ENCODE results near the gene ABR.
A peak's percentile ranks its signal among the peaks of the same experiment; 100 is the strongest.

ABR gene

GRCh38 chr17:1179112-1179817 is 516 bp downstream of the ABR start:
- Mint-ChIP-seq H3K27me3 (no peaks in the 10 kb centered on the region), H3K4me1 (peaks cover 4% of the 10 kb centered on the region), H3K4me3 (peak overlapping the region; percentile 77), H3K27ac (ENCODE audit: low read depth) (no peak overlapping the region), H3K9me3 (no peaks in the 10 kb centered on the region), H3K36me3 (ENCODE audit: insufficient read depth) (peaks cover 4% of the 10 kb centered on the region)
- ATAC-seq (replicated peaks; ENCODE audit: extremely low read depth, poor library complexity, severe bottlenecking) (peak; percentile 26), DNase-seq (ENCODE audit: low spot score in 2 of 2) (no peak)

GRCh38 chr17:1177016-1177700 is 2.6 kb downstream of the ABR start:
- Mint-ChIP-seq H3K36me3 (ENCODE audit: insufficient read depth) (peaks cover 4% of the 10 kb centered on the region), H3K9me3 (no peaks in the 10 kb centered on the region), H3K4me1 (peaks cover 14% of the 10 kb centered on the region), H3K4me3 (peak overlapping the region; percentile 77), H3K27ac (ENCODE audit: low read depth) (peak overlapping the region; percentile 41), H3K27me3 (no peaks in the 10 kb centered on the region)
- DNase-seq (ENCODE audit: low spot score in 2 of 2): no peak
- no peak for ATAC-seq (replicated peaks; ENCODE audit: extremely low read depth, poor library complexity, severe bottlenecking)

GRCh38 chr17:1174263-1174880 is 5.4 kb downstream of the ABR start:
- peak overlapping the region; percentile 67 for H3K27ac Mint-ChIP-seq (ENCODE audit: low read depth)
- ATAC-seq (replicated peaks; ENCODE audit: extremely low read depth, poor library complexity, severe bottlenecking): no peak
- no peaks in the 10 kb centered on the region for H3K9me3 Mint-ChIP-seq
- DNase-seq (ENCODE audit: low spot score in 2 of 2): no peak
- no peaks in the 10 kb centered on the region for H3K27me3 Mint-ChIP-seq
- H3K4me3 Mint-ChIP-seq: no peak overlapping the region
- peaks cover 5% of the 10 kb centered on the region for H3K36me3 Mint-ChIP-seq (ENCODE audit: insufficient read depth)
- peaks cover 14% of the 10 kb centered on the region for H3K4me1 Mint-ChIP-seq

- Mint-ChIP-seq H3K9me3 (no peaks in the 10 kb centered on the region), H3K4me1 (peaks cover 14% of the 10 kb centered on the region), H3K4me3 (no peak overlapping the region), H3K36me3 (ENCODE audit: insufficient read depth) (peaks cover 3% of the 10 kb centered on the region), H3K27me3 (no peaks in the 10 kb centered on the region), H3K27ac (ENCODE audit: low read depth) (peak overlapping the region; percentile 67)
- no peak for ATAC-seq (replicated peaks; ENCODE audit: extremely low read depth, poor library complexity, severe bottlenecking)
- no peak for DNase-seq (ENCODE audit: low spot score in 2 of 2)
Measured at GRCh38 chr17:1173432-1174262, 6.1 kb downstream of the ABR start.

- Mint-ChIP-seq H3K4me3 (no peak overlapping the region), H3K27ac (ENCODE audit: low read depth) (no peak overlapping the region)
- no peak for ATAC-seq (replicated peaks; ENCODE audit: extremely low read depth, poor library complexity, severe bottlenecking)
Measured at GRCh38 chr17:1171953-1172352, 7.8 kb downstream of the ABR start.

GRCh38 chr17:1170739-1171138 is 9.0 kb downstream of the ABR start:
- peaks cover 1% of the 10 kb centered on the region for H3K36me3 Mint-ChIP-seq (ENCODE audit: insufficient read depth)
- no peak for ATAC-seq (replicated peaks; ENCODE audit: extremely low read depth, poor library complexity, severe bottlenecking)
- no peak for DNase-seq (ENCODE audit: low spot score in 2 of 2)
- no peak overlapping the region for H3K4me3 Mint-ChIP-seq
- H3K27me3 Mint-ChIP-seq: no peaks in the 10 kb centered on the region
- H3K9me3 Mint-ChIP-seq: no peaks in the 10 kb centered on the region
- H3K4me1 Mint-ChIP-seq: peaks cover 11% of the 10 kb centered on the region
- H3K27ac Mint-ChIP-seq (ENCODE audit: low read depth): no peak overlapping the region

More at GRCh38 chr17:1171953-1172352, 7.8 kb downstream of the ABR start:
- Mint-ChIP-seq H3K36me3 (ENCODE audit: insufficient read depth) (peaks cover 1% of the 10 kb centered on the region), H3K4me1 (peaks cover 11% of the 10 kb centered on the region), H3K9me3 (no peaks in the 10 kb centered on the region), H3K27me3 (no peaks in the 10 kb centered on the region)
- DNase-seq (ENCODE audit: low spot score in 2 of 2): no peak

GRCh38 chr17:1169929-1170312 is 9.9 kb downstream of the ABR start:
- H3K27me3 Mint-ChIP-seq: no peaks in the 10 kb centered on the region
- ATAC-seq (replicated peaks; ENCODE audit: extremely low read depth, poor library complexity, severe bottlenecking) (no peak), DNase-seq (ENCODE audit: low spot score in 2 of 2) (no peak)
- H3K9me3 Mint-ChIP-seq: no peaks in the 10 kb centered on the region
- peaks cover 11% of the 10 kb centered on the region for H3K4me1 Mint-ChIP-seq
- H3K27ac Mint-ChIP-seq (ENCODE audit: low read depth): no peak overlapping the region
- peaks cover 1% of the 10 kb centered on the region for H3K36me3 Mint-ChIP-seq (ENCODE audit: insufficient read depth)
- H3K4me3 Mint-ChIP-seq: no peak overlapping the region

GRCh38 chr17:1169221-1169928 is 10.4 kb downstream of the ABR start:
- Mint-ChIP-seq H3K4me3 (no peak overlapping the region), H3K27me3 (no peaks in the 10 kb centered on the region), H3K9me3 (no peaks in the 10 kb centered on the region), H3K27ac (ENCODE audit: low read depth) (no peak overlapping the region), H3K4me1 (peaks cover 11% of the 10 kb centered on the region), H3K36me3 (ENCODE audit: insufficient read depth) (peaks cover 1% of the 10 kb centered on the region)
- ATAC-seq (replicated peaks; ENCODE audit: extremely low read depth, poor library complexity, severe bottlenecking) (no peak), DNase-seq (ENCODE audit: low spot score in 2 of 2) (no peak)

- Mint-ChIP-seq H3K9me3 (no peaks in the 10 kb centered on the region), H3K4me3 (no peak overlapping the region), H3K27me3 (no peaks in the 10 kb centered on the region), H3K27ac (ENCODE audit: low read depth) (no peak overlapping the region), H3K36me3 (ENCODE audit: insufficient read depth) (peaks cover 1% of the 10 kb centered on the region), H3K4me1 (peaks cover 5% of the 10 kb centered on the region)
- ATAC-seq (replicated peaks; ENCODE audit: extremely low read depth, poor library complexity, severe bottlenecking): no peak
- DNase-seq (ENCODE audit: low spot score in 2 of 2): no peak
Measured at GRCh38 chr17:1168533-1169220, 11.1 kb downstream of the ABR start.

GRCh38 chr17:1166276-1166675 is 13.5 kb downstream of the ABR start:
- H3K27ac Mint-ChIP-seq (ENCODE audit: low read depth): no peak overlapping the region
- ATAC-seq (replicated peaks; ENCODE audit: extremely low read depth, poor library complexity, severe bottlenecking) (no peak), DNase-seq (ENCODE audit: low spot score in 2 of 2) (no peak)
- H3K27me3 Mint-ChIP-seq: no peaks in the 10 kb centered on the region
- no peak overlapping the region for H3K4me3 Mint-ChIP-seq
- peaks cover 1% of the 10 kb centered on the region for H3K36me3 Mint-ChIP-seq (ENCODE audit: insufficient read depth)
- no peaks in the 10 kb centered on the region for H3K9me3 Mint-ChIP-seq
- H3K4me1 Mint-ChIP-seq: no peaks in the 10 kb centered on the region

- H3K36me3 Mint-ChIP-seq (ENCODE audit: insufficient read depth): peaks cover 1% of the 10 kb centered on the region
- no peaks in the 10 kb centered on the region for H3K9me3 Mint-ChIP-seq
- no peaks in the 10 kb centered on the region for H3K4me1 Mint-ChIP-seq
- no peaks in the 10 kb centered on the region for H3K27me3 Mint-ChIP-seq
- ATAC-seq (replicated peaks; ENCODE audit: extremely low read depth, poor library complexity, severe bottlenecking) (no peak), DNase-seq (ENCODE audit: low spot score in 2 of 2) (no peak)
- H3K27ac Mint-ChIP-seq (ENCODE audit: low read depth): no peak overlapping the region
- no peak overlapping the region for H3K4me3 Mint-ChIP-seq
Measured at GRCh38 chr17:1165836-1166235, 13.9 kb downstream of the ABR start.
